NOMO-1 (cell line): ENCODE data around the gene BTNL3.
"Not testable (repeated sequence)": the region's sequence is repeated elsewhere in the genome, so short reads cannot be mapped to it uniquely, and the experiment has no call there.

ENCODE experiments used
- DNase-seq, 2 experiments: peaks; one replicate each; lab custom pipeline; 2025; ENCODE audit not compliant: unreplicated experiment in 2 of 2; lab: John Stamatoyannopoulos, UW

BTNL3 gene

GRCh38 chr5:181045857-181046256 lies 57.2 kb downstream of the BTNL3 start:
- DNase-seq: not testable (repeated sequence)

- DNase-seq: no peak
These were observed 58.6 kb downstream of the BTNL3 start for GRCh38 chr5:181047288-181047687.

GRCh38 chr5:181047921-181048320 lies 59.3 kb downstream of the BTNL3 start:
- DNase-seq: no peak

- DNase-seq: no peak
These were observed 61.4 kb downstream of the BTNL3 start for GRCh38 chr5:181050016-181050415.

GRCh38 chr5:181051841-181052671 lies 63.4 kb downstream of the BTNL3 start:
- no peak for DNase-seq

DNA sequence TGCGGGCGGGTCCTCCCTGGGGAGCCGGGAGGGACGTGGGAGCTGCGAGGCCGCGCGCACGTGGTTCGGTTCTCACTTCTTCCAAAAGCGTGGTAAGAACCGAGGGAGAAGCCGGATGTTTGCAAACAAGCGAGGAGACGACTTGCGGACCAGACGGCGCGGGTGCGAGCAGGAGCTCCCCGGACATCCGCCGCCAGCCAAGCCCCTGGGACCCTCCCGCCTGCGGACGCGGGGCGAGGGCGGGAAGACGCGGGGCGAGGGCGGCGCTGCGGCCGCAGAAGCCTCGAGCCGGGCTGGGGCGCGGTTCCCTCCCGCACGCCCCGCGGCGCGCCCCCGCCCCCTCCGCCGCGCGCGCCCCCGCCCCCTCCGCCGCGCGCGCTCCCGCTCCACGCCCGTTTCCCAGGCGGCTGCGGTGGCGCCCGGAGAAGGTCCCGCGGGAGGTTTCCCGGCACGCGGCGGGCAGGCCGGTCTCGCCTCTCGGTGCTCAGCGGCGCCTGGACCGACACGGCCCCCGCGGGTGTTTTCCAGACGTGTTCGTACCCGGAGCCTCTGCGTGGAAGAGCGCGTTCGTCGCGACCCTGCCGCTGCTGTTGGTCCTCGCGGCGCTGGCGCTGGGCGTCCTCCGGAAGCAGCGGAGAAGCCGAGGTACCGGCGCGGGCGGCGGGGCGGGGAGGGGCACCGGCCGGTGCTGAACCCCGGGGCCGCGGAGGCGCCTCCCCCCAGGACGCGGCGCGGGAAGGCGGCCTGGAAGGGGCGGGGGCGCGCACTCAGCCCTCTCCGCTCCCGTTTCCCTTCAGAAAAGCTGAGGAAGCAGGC lies 64.2 kb downstream of the BTNL3 start:
- DNase-seq: no peak

- DNase-seq: no peak
These were observed 65.0 kb downstream of the BTNL3 start for GRCh38 chr5:181053488-181054121.

DNA sequence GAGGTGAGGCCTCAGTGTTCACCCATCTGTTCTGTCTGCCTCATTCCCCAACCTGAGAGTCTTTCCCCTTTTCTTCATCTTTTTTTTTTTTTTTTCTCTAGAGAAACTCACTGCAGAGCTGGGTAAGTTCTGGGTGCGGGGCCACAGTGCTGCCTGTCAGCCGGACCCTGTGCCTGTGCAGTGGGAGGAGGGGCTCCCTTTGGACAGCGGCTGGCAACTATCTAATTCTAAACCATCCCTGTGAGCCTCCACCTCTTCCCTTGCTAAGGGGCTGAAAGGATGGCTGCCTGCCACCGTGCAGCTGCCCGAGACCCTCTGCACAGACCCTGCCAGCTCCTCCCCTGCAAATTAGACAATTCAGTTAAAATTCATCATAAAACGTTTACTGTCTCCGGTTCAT lies 65.5 kb downstream of the BTNL3 start:
- DNase-seq: no peak

GRCh38 chr5:181054871-181055459 lies 66.3 kb downstream of the BTNL3 start:
- no peak for DNase-seq
